ENCODE measurements around the gene FBXO38. TPM values are rescaled to one million over a fixed set of nuclear protein-coding genes. Genes with fewer than 3 reads are reported as not detected.

Gene FBXO38
- total and polyA plus RNA-seq, 12 donors, result 12.3 to 88.2 (median 41.9) TPM

- Histone ChIP-seq H3K36me3 (replicated peaks in 1 of 2) (peaks cover 0 to 62% of the 10 kb centered on the region in 2 donors), H3K4me1 (replicated peaks in 1 of 2) (no peaks in the 10 kb centered on the region), H3K9me3 (replicated peaks in 1 of 3) (no peaks in the 10 kb centered on the region), H3K27ac (peak overlapping the region in 1 of 5 donors; percentile 46), H3K4me3 (no peak overlapping the region), H3K27me3 (no peaks in the 10 kb centered on the region)
- intact Hi-C loops (cut with DNase I), result no loop called here
- 78 to 90% (median 81%) methylated on average over 7 of the region's 7 CpGs for WGBS, 4 donors
- peak in 4 of 7 donors; percentile 23 to 59 (median 37) for DNase-seq
- TF ChIP-seq POLR2A (IDR thresholded peaks at IDR 0.05) (no peak), CTCF (IDR thresholded peaks at IDR 0.05) (no peak)
Observed at GRCh38 chr5:148416921-148417320, 33.2 kb downstream of the FBXO38 start.

- DNase-seq, result no peak
- 84 to 97% (median 92%) methylated on average over 3 of the region's 3 CpGs for WGBS, 4 donors
- H3K36me3 ChIP-seq (replicated peaks in 1 of 2), result peaks cover 0 to 57% of the 10 kb centered on the region in 2 donors
- no peaks in the 10 kb centered on the region for H3K27me3 ChIP-seq
- no peak overlapping the region for H3K4me3 ChIP-seq
- H3K9me3 ChIP-seq (replicated peaks in 1 of 3), result no peaks in the 10 kb centered on the region
- intact Hi-C loops (cut with DNase I), result no loop called here
- TF ChIP-seq POLR2A (IDR thresholded peaks at IDR 0.05), result no peak
- no peak for TF ChIP-seq CTCF (IDR thresholded peaks at IDR 0.05)
- H3K4me1 ChIP-seq (replicated peaks in 1 of 2), result no peaks in the 10 kb centered on the region
- H3K27ac ChIP-seq, result no peak overlapping the region
Observed at GRCh38 chr5:148418511-148418910, 34.8 kb downstream of the FBXO38 start.

GRCh38 chr5:148421661-148422060 is 37.9 kb downstream of the FBXO38 start:
- H3K4me3 ChIP-seq, result no peak overlapping the region
- no peak for DNase-seq
- no peak overlapping the region for H3K27ac ChIP-seq
- no peaks in the 10 kb centered on the region for H3K4me1 ChIP-seq (replicated peaks in 1 of 2)
- no peaks in the 10 kb centered on the region for H3K9me3 ChIP-seq (replicated peaks in 1 of 3)
- intact Hi-C loops (cut with DNase I), result no loop called here
- TF ChIP-seq POLR2A (IDR thresholded peaks at IDR 0.05) (no peak), CTCF (IDR thresholded peaks at IDR 0.05) (no peak)
- no peaks in the 10 kb centered on the region for H3K27me3 ChIP-seq
- H3K36me3 ChIP-seq (replicated peaks in 1 of 2), result peaks cover 0 to 62% of the 10 kb centered on the region in 2 donors
- WGBS, 4 donors, result 83 to 95% (median 91%) methylated on average over 2 of the region's 2 CpGs

GRCh38 chr5:148425808-148426207 is 42.0 kb downstream of the FBXO38 start:
- Histone ChIP-seq H3K9me3 (replicated peaks in 1 of 3) (no peaks in the 10 kb centered on the region), H3K27me3 (no peaks in the 10 kb centered on the region), H3K27ac (no peak overlapping the region), H3K4me1 (replicated peaks in 1 of 2) (peaks cover 0 to 3% of the 10 kb centered on the region in 2 donors), H3K36me3 (replicated peaks in 1 of 2) (peaks cover 0 to 49% of the 10 kb centered on the region in 2 donors), H3K4me3 (no peak overlapping the region)
- no peak for DNase-seq
- intact Hi-C loops (cut with DNase I), result no loop called here
- TF ChIP-seq POLR2A (IDR thresholded peaks at IDR 0.05) (no peak), CTCF (IDR thresholded peaks at IDR 0.05) (no peak)
- WGBS, 4 donors, result 70 to 82% (median 73%) methylated on average over 1 of the region's 1 CpG

Data from adrenal gland (tissue), 12 donors.